ENCODE measurements around the gene NRG2. TPM values are rescaled to one million over a fixed set of nuclear protein-coding genes. Genes with fewer than 3 reads are reported as not detected.

The NRG2 gene
- total and polyA plus RNA-seq, 12 donors = 0.64 to 6.6 (median 2.9) TPM

- H3K9me3 ChIP-seq = no peaks in the 10 kb centered on the region
- no peaks in the 10 kb centered on the region for H3K36me3 ChIP-seq
- H3K27ac ChIP-seq = peak overlapping the region; percentile 46 to 89 (median 82)
- peaks cover 0 to 56% (median 48%) of the 10 kb centered on the region in 9 donors for H3K4me1 ChIP-seq
- 1 to 2% methylated on average over 19 of the region's 19 CpGs for WGBS, 2 donors
- H3K27me3 ChIP-seq = peaks cover 0 to 64% (median 0%) of the 10 kb centered on the region in 7 donors
- H3K4me3 ChIP-seq = peak overlapping the region; percentile 12 to 86 (median 70)
- no peak for TF ChIP-seq CTCF (IDR thresholded peaks at IDR 0.05)
- intact Hi-C loops (cut with DNase I) = loop anchor here in 5 of 10 donors (5.0 to 10.0 kb wide), 5 partner anchors 40 to 178 kb away; no protein-coding TSS in a partner anchor
- ATAC-seq = no peak
- no peak for DNase-seq
Measured at GRCh38 chr5:140042393-140042642, 781 bp downstream of the NRG2 start.

- Histone ChIP-seq H3K27me3 (peaks cover 0 to 68% (median 0%) of the 10 kb centered on the region in 7 donors), H3K4me1 (peaks cover 0 to 60% (median 50%) of the 10 kb centered on the region in 9 donors), H3K4me3 (peak overlapping the region; percentile 12 to 86 (median 70)), H3K36me3 (no peaks in the 10 kb centered on the region), H3K9me3 (no peaks in the 10 kb centered on the region), H3K27ac (peak overlapping the region; percentile 46 to 89 (median 82))
- intact Hi-C loops (cut with DNase I) = loop anchor here in 5 of 10 donors (5.0 to 10.0 kb wide), 5 partner anchors 39 to 177 kb away; no protein-coding TSS in a partner anchor
- WGBS, 2 donors = 9 to 11% methylated on average over 33 of the region's 34 CpGs
- DNase-seq = peak; percentile 54 to 57
- ATAC-seq = peak; percentile 35 to 80 (median 60)
- TF ChIP-seq CTCF (IDR thresholded peaks at IDR 0.05) = no peak
Measured at GRCh38 chr5:140041492-140042392, 1.4 kb downstream of the NRG2 start.

DNA sequence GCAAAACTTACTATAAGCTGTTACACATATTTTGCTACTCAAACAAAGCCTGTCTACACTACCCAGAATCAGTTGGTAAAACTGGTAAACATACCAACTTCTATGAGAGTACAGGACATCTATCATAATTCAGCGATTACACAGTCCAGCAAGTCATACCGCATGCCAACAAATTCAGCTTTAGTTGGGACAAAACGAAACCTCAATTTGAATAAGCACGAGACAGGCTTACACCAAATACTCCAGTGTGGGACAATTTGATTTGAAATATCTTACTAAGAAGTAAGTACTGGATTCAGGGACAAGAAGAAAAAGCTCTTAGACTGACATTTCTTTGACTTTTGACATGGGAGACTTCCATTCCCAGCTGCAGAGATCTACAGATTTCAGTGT lies 2.0 kb downstream of the NRG2 start:
- intact Hi-C loops (cut with DNase I) = loop anchor here in 5 of 10 donors (5.0 to 10.0 kb wide), 5 partner anchors 39 to 176 kb away; no protein-coding TSS in a partner anchor
- Histone ChIP-seq H3K9me3 (no peaks in the 10 kb centered on the region), H3K27me3 (peaks cover 0 to 68% (median 0%) of the 10 kb centered on the region in 7 donors), H3K4me3 (peak overlapping the region in 8 of 10 donors; percentile 47 to 86 (median 76)), H3K4me1 (peaks cover 0 to 67% (median 56%) of the 10 kb centered on the region in 9 donors), H3K27ac (peak overlapping the region in 8 of 10 donors; percentile 78 to 89 (median 84)), H3K36me3 (no peaks in the 10 kb centered on the region)
- DNase-seq (no peak), ATAC-seq (no peak)
- TF ChIP-seq CTCF (IDR thresholded peaks at IDR 0.05) = no peak
- 63 to 91% methylated on average over 4 of the region's 4 CpGs for WGBS, 2 donors

DNA sequence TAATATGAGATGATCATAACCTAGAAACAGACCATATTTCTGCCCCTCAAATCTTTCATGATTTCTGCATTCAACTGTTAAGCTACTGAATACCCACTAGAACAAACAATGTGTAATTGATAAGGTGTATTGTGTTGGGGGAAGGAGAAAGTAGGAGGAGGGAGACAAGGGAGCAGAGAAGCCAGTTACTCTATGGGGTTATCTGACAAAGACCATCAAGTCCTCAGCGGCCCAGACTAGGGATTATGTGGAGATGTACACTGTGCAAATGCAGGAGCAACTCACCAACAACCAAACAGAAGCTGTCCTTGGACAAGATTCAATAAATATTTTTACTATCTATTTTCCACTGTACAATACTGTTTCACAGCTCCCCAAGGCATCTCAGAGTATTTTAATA lies 2.7 kb downstream of the NRG2 start:
- Histone ChIP-seq H3K36me3 (no peaks in the 10 kb centered on the region), H3K4me1 (peaks cover 0 to 74% (median 64%) of the 10 kb centered on the region in 9 donors), H3K27me3 (peaks cover 0 to 61% (median 0%) of the 10 kb centered on the region in 7 donors), H3K4me3 (peak overlapping the region in 4 of 10 donors; percentile 64 to 86 (median 77)), H3K27ac (peak overlapping the region in 5 of 10 donors; percentile 82 to 89 (median 85)), H3K9me3 (no peaks in the 10 kb centered on the region)
- intact Hi-C loops (cut with DNase I) = loop anchor here in 5 of 10 donors (5.0 to 10.0 kb wide), 5 partner anchors 38 to 176 kb away; no protein-coding TSS in a partner anchor
- DNase-seq = no peak
- ATAC-seq = no peak
- WGBS, 2 donors = 68 to 79% methylated on average over 1 of the region's 1 CpG
- TF ChIP-seq CTCF (IDR thresholded peaks at IDR 0.05) = no peak

All from heart right ventricle (tissue), 16 donors.